ENCODE data around the gene MAP2. TPM values are rescaled to one million over a fixed set of nuclear protein-coding genes. Genes with fewer than 3 reads are reported as not detected.

The MAP2 gene
- total and polyA plus RNA-seq, 12 donors = 3.5 to 15.5 (median 5.5) TPM

- intact Hi-C loops (cut with DNase I) = no loop called here
- H3K4me3 ChIP-seq = no peak overlapping the region
- no peak for TF ChIP-seq CTCF (IDR thresholded peaks at IDR 0.05)
- DNase-seq = no peak
- no peak overlapping the region for H3K27ac ChIP-seq
- no peak for ATAC-seq
- no peaks in the 10 kb centered on the region for H3K9me3 ChIP-seq
- peaks cover 0 to 6% (median 0%) of the 10 kb centered on the region in 9 donors for H3K4me1 ChIP-seq
- H3K27me3 ChIP-seq = no peaks in the 10 kb centered on the region
- no peaks in the 10 kb centered on the region for H3K36me3 ChIP-seq
- 76 to 78% methylated on average over 5 of the region's 5 CpGs for WGBS, 2 donors
Observed at GRCh38 chr2:209517436-209517835, 93.6 kb downstream of the MAP2 start.

GRCh38 chr2:209519271-209519670 is 95.4 kb downstream of the MAP2 start:
- H3K36me3 ChIP-seq = no peaks in the 10 kb centered on the region
- TF ChIP-seq CTCF (IDR thresholded peaks at IDR 0.05) = no peak
- no peaks in the 10 kb centered on the region for H3K9me3 ChIP-seq
- DNase-seq (no peak), ATAC-seq (no peak)
- intact Hi-C loops (cut with DNase I) = no loop called here
- no peak overlapping the region for H3K4me3 ChIP-seq
- no peak overlapping the region for H3K27ac ChIP-seq
- H3K4me1 ChIP-seq = peaks cover 0 to 6% (median 0%) of the 10 kb centered on the region in 9 donors
- H3K27me3 ChIP-seq = no peaks in the 10 kb centered on the region

GRCh38 chr2:209519906-209520305 is 96.1 kb downstream of the MAP2 start:
- intact Hi-C loops (cut with DNase I) = no loop called here
- Histone ChIP-seq H3K4me1 (peaks cover 0 to 13% (median under 1%) of the 10 kb centered on the region in 9 donors), H3K9me3 (no peaks in the 10 kb centered on the region), H3K4me3 (no peak overlapping the region), H3K36me3 (no peaks in the 10 kb centered on the region), H3K27me3 (no peaks in the 10 kb centered on the region), H3K27ac (no peak overlapping the region)
- DNase-seq = no peak
- no peak for ATAC-seq
- TF ChIP-seq CTCF (IDR thresholded peaks at IDR 0.05) = no peak

GRCh38 chr2:209523041-209523740 is 99.3 kb downstream of the MAP2 start:
- DNase-seq = no peak
- no peaks in the 10 kb centered on the region for H3K9me3 ChIP-seq
- no peaks in the 10 kb centered on the region for H3K27me3 ChIP-seq
- no peak for ATAC-seq
- no peak overlapping the region for H3K4me3 ChIP-seq
- no peak overlapping the region for H3K27ac ChIP-seq
- H3K4me1 ChIP-seq = peaks cover 3 to 39% (median 25%) of the 10 kb centered on the region in 9 donors
- H3K36me3 ChIP-seq = no peaks in the 10 kb centered on the region
- intact Hi-C loops (cut with DNase I) = no loop called here
- TF ChIP-seq CTCF (IDR thresholded peaks at IDR 0.05) = no peak
- WGBS, 2 donors = 91 to 94% methylated on average over 8 of the region's 8 CpGs
